Hair follicle dermal papilla cell (primary cell): ENCODE data around the gene HDAC4. TPM values are rescaled to one million over a fixed set of nuclear protein-coding genes. Genes with fewer than 3 reads are reported as not detected.

ENCODE experiments used
- small RNA-seq: library from RNA; depleted of rRNA; stranded (forward); fragments of <200 nt; gene quantifications from one replicate; pipeline ENCODE3, GENCODE V24; 2012
- total RNA-seq: library from RNA; depleted of rRNA; stranded (reverse); fragments of >200 nt; gene quantifications from 2 replicates; pipeline ENCODE4 v1.2.3, GENCODE V29; 2012

HDAC4 gene
- 26.7 and 45.4 TPM in 2 replicates for total RNA-seq

GRCh38 chr2:239400596-239401066, at the start of gene HDAC4:
Gene HDAC4, minus strand, starts transcription at chr2:239401020. Its CDS starts 48,321 bp downstream, at chr2:239352699.

Small RNA genes lying within 50 kb of the gene (small RNA-seq; reads per million reads assigned to genes)
- not detected for gene MIR2467
- gene MIR4269, result not detected
- gene MIR4440, result not detected
- not detected for gene MIR4441
